Measurements from ENCODE around the gene SOX6.

The SOX6 gene

DNA sequence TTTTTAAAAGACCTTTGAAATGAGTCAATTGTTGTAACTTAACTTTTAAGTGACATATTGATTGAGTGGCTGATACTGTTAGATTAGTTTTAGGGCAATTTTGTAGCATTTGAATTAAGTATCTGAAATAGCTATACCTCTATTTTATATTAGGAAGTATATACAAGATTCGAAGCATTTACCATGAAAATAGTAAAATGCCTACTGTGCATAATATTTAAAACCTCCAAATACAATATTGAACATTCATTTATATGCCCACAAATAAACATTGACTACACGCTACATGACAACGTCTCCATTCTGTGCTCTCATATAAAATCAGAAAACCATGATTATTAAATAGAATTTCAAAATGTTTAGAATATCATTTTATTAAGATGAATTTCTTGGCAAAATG is 14.5 kb downstream of the SOX6 start:
- no peak overlapping the region for H3K4me3 ChIP-seq (ENCODE audit: low read length)
- H3K27ac ChIP-seq (ENCODE audit: low read length) = no peak overlapping the region
- no peaks in the 10 kb centered on the region for H3K4me1 ChIP-seq (ENCODE audit: low read length)
- H3K9me3 ChIP-seq (ENCODE audit: insufficient read depth, low read length) = no peaks in the 10 kb centered on the region
- no peak overlapping the region for H3K9ac ChIP-seq (ENCODE audit: low read length)
- no peak overlapping the region for H3K4me2 ChIP-seq (ENCODE audit: low read length)
- H2AFZ ChIP-seq (ENCODE audit: low read depth, low read length) = no peak overlapping the region
- H3K79me2 ChIP-seq (ENCODE audit: low read length) = no peaks in the 10 kb centered on the region
- TF ChIP-seq EZH2phosphoT487 (IDR thresholded peaks at IDR 0.05; ENCODE audit: low read depth) = no peak
- TF ChIP-seq, protein P1, sequence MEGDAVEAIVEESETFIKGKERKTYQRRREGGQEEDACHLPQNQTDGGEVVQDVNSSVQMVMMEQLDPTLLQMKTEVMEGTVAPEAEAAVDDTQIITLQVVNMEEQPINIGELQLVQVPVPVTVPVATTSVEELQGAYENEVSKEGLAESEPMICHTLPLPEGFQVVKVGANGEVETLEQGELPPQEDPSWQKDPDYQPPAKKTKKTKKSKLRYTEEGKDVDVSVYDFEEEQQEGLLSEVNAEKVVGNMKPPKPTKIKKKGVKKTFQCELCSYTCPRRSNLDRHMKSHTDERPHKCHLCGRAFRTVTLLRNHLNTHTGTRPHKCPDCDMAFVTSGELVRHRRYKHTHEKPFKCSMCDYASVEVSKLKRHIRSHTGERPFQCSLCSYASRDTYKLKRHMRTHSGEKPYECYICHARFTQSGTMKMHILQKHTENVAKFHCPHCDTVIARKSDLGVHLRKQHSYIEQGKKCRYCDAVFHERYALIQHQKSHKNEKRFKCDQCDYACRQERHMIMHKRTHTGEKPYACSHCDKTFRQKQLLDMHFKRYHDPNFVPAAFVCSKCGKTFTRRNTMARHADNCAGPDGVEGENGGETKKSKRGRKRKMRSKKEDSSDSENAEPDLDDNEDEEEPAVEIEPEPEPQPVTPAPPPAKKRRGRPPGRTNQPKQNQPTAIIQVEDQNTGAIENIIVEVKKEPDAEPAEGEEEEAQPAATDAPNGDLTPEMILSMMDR (IDR thresholded peaks at IDR 0.05; ENCODE audit: low read depth, low read length) = no peak
- H3K27me3 ChIP-seq (ENCODE audit: low read depth, low read length) = no peaks in the 10 kb centered on the region
- H4K20me1 ChIP-seq (ENCODE audit: insufficient read depth, low read length) = no peaks in the 10 kb centered on the region
- H3K36me3 ChIP-seq (replicated peaks; ENCODE audit: low read depth, low read length) = no peaks in the 10 kb centered on the region

DNA sequence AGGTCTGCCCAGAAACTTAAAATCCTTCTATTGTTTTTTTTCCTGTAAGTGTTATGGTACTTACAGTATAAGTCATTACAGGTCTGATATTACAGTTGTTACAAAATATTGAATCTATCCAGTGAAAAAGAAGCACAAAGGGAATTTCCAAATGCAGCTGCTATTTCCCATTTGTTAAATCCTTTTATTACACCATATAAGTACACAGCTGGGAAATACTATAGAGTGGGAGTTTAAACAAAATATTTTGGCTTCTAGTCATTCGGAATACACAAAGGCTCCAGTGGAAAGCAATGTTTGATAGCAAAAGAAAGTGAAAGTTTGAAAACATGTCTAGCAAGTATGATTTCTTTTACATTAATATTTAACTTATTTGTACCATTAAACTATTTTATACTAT is 18.0 kb downstream of the SOX6 start:
- no peaks in the 10 kb centered on the region for H3K4me1 ChIP-seq (ENCODE audit: low read length)
- no peak overlapping the region for H3K9ac ChIP-seq (ENCODE audit: low read length)
- no peaks in the 10 kb centered on the region for H4K20me1 ChIP-seq (ENCODE audit: insufficient read depth, low read length)
- no peaks in the 10 kb centered on the region for H3K27me3 ChIP-seq (ENCODE audit: low read depth, low read length)
- no peak overlapping the region for H3K27ac ChIP-seq (ENCODE audit: low read length)
- no peak overlapping the region for H3K4me2 ChIP-seq (ENCODE audit: low read length)
- H3K9me3 ChIP-seq (ENCODE audit: insufficient read depth, low read length) = no peaks in the 10 kb centered on the region
- no peaks in the 10 kb centered on the region for H3K36me3 ChIP-seq (replicated peaks; ENCODE audit: low read depth, low read length)
- no peak overlapping the region for H2AFZ ChIP-seq (ENCODE audit: low read depth, low read length)
- no peak overlapping the region for H3K4me3 ChIP-seq (ENCODE audit: low read length)
- TF ChIP-seq, protein P1 (IDR thresholded peaks at IDR 0.05; ENCODE audit: low read depth, low read length) = no peak
- TF ChIP-seq EZH2phosphoT487 (IDR thresholded peaks at IDR 0.05; ENCODE audit: low read depth) = no peak
- H3K79me2 ChIP-seq (ENCODE audit: low read length) = no peaks in the 10 kb centered on the region

DNA sequence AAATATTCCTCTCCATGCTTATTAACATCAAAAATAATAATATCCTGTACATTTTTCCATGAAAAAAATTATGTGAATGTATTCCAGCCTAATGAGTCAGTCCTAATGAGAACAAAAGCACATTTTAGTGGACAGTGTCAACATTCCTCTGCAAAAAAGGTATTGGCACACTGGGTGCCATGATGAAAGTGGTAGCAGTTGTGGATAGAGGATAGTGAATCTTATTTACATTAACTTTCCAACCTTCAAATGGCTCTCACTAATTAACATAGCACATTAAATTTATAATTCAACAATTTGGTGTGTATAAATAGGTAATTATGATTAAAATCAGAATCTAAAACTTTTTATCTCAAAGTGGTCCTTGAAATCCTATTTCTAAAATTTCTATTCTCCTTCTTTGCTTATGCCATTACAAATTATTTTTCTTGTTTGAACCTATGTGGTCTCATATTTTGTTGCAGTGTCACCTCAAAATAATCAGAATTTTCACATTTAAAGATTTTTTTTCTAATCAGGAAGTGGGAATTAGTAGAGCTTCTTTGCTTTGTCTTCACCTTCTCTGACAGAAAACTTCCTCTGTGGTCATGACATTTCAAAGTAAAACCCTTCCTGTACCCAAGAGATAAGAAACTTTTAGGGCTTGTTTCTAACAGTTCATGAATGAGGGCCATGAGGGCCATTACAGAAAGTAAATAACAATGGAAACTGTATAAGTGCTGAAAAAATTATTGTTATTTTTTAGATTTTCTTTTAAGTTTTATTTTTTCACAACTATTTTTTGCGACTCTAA is 18.7 kb downstream of the SOX6 start:
- no peak overlapping the region for H3K9ac ChIP-seq (ENCODE audit: low read length)
- H3K36me3 ChIP-seq (replicated peaks; ENCODE audit: low read depth, low read length) = no peaks in the 10 kb centered on the region
- no peaks in the 10 kb centered on the region for H4K20me1 ChIP-seq (ENCODE audit: insufficient read depth, low read length)
- no peaks in the 10 kb centered on the region for H3K27me3 ChIP-seq (ENCODE audit: low read depth, low read length)
- TF ChIP-seq, protein P1 (IDR thresholded peaks at IDR 0.05; ENCODE audit: low read depth, low read length) = no peak
- no peak for TF ChIP-seq EZH2phosphoT487 (IDR thresholded peaks at IDR 0.05; ENCODE audit: low read depth)
- H2AFZ ChIP-seq (ENCODE audit: low read depth, low read length) = no peak overlapping the region
- H3K4me3 ChIP-seq (ENCODE audit: low read length) = no peak overlapping the region
- H3K4me1 ChIP-seq (ENCODE audit: low read length) = no peaks in the 10 kb centered on the region
- no peak overlapping the region for H3K27ac ChIP-seq (ENCODE audit: low read length)
- no peaks in the 10 kb centered on the region for H3K9me3 ChIP-seq (ENCODE audit: insufficient read depth, low read length)
- H3K79me2 ChIP-seq (ENCODE audit: low read length) = no peaks in the 10 kb centered on the region
- no peak overlapping the region for H3K4me2 ChIP-seq (ENCODE audit: low read length)

DNA sequence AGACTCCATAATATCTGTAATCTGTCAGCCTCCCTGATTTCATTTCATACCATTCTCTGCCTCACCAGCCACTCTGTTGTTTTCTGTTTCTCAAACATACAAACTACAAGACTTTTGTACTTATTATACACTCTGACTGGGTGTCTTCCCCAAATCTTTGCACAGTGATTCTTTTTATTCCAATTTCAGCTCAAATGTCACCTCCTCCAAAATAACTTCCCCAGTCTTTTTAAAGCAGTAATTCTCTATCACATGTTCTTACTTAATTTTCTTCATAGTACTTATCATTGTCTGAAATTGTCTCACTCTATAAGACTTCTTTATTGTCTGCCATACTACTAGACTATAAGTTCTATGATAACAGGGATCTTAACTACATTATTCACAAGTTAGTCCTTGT is 19.6 kb downstream of the SOX6 start:
- H2AFZ ChIP-seq (ENCODE audit: low read depth, low read length) = no peak overlapping the region
- no peaks in the 10 kb centered on the region for H3K36me3 ChIP-seq (replicated peaks; ENCODE audit: low read depth, low read length)
- H3K4me1 ChIP-seq (ENCODE audit: low read length) = no peaks in the 10 kb centered on the region
- no peak overlapping the region for H3K9ac ChIP-seq (ENCODE audit: low read length)
- TF ChIP-seq, protein P1 (IDR thresholded peaks at IDR 0.05; ENCODE audit: low read depth, low read length) = no peak
- no peak for TF ChIP-seq EZH2phosphoT487 (IDR thresholded peaks at IDR 0.05; ENCODE audit: low read depth)
- no peaks in the 10 kb centered on the region for H3K79me2 ChIP-seq (ENCODE audit: low read length)
- H4K20me1 ChIP-seq (ENCODE audit: insufficient read depth, low read length) = no peaks in the 10 kb centered on the region
- no peak overlapping the region for H3K27ac ChIP-seq (ENCODE audit: low read length)
- H3K9me3 ChIP-seq (ENCODE audit: insufficient read depth, low read length) = no peaks in the 10 kb centered on the region
- no peak overlapping the region for H3K4me3 ChIP-seq (ENCODE audit: low read length)
- H3K4me2 ChIP-seq (ENCODE audit: low read length) = no peak overlapping the region
- no peaks in the 10 kb centered on the region for H3K27me3 ChIP-seq (ENCODE audit: low read depth, low read length)
